ENCODE results near the gene AOPEP.
A peak's percentile ranks its signal among the peaks of the same experiment; 100 is the strongest.

AOPEP gene

GRCh38 chr9:94792511-94792910, 66.0 kb downstream of the AOPEP start:
- DNase-seq (ENCODE audit: low read depth), result no peak

GRCh38 chr9:94794476-94795167, 68.1 kb downstream of the AOPEP start:
- no peak for DNase-seq (ENCODE audit: low read depth)

- no peak for DNase-seq (ENCODE audit: low read depth)
Observed at GRCh38 chr9:94796687-94797086, 70.2 kb downstream of the AOPEP start.

- no peak for DNase-seq (ENCODE audit: low read depth)
Observed at GRCh38 chr9:94798201-94798600, 71.7 kb downstream of the AOPEP start.

GRCh38 chr9:94798708-94799107, 72.2 kb downstream of the AOPEP start:
- no peak for DNase-seq (ENCODE audit: low read depth)

GRCh38 chr9:94799578-94800264, 73.2 kb downstream of the AOPEP start:
- no peak for DNase-seq (ENCODE audit: low read depth)

GRCh38 chr9:94800424-94801117, 74.1 kb downstream of the AOPEP start:
- DNase-seq (ENCODE audit: low read depth), result no peak

GRCh38 chr9:94801234-94801633, 74.7 kb downstream of the AOPEP start:
- DNase-seq (ENCODE audit: low read depth), result no peak

- DNase-seq (ENCODE audit: low read depth), result no peak
Observed at GRCh38 chr9:94801681-94802080, 75.2 kb downstream of the AOPEP start.

GRCh38 chr9:94802251-94802650, 75.8 kb downstream of the AOPEP start:
- DNase-seq (ENCODE audit: low read depth), result no peak

- DNase-seq (ENCODE audit: low read depth), result peak; percentile 3
Observed at GRCh38 chr9:94802793-94803192, 76.3 kb downstream of the AOPEP start.

GRCh38 chr9:94804316-94804715, 77.8 kb downstream of the AOPEP start:
- no peak for DNase-seq (ENCODE audit: low read depth)

GRCh38 chr9:94805051-94805489, 78.6 kb downstream of the AOPEP start:
- no peak for DNase-seq (ENCODE audit: low read depth)

- DNase-seq (ENCODE audit: low read depth), result no peak
Observed at GRCh38 chr9:94805585-94805984, 79.1 kb downstream of the AOPEP start.

- no peak for DNase-seq (ENCODE audit: low read depth)
Observed at GRCh38 chr9:94806307-94806893, 79.9 kb downstream of the AOPEP start.

GRCh38 chr9:94807556-94807955, 81.1 kb downstream of the AOPEP start:
- DNase-seq (ENCODE audit: low read depth), result no peak

GRCh38 chr9:94808926-94809700, 82.6 kb downstream of the AOPEP start:
- DNase-seq (ENCODE audit: low read depth), result no peak

GRCh38 chr9:94809778-94810177, 83.3 kb downstream of the AOPEP start:
- no peak for DNase-seq (ENCODE audit: low read depth)

GRCh38 chr9:94811074-94811473, 84.6 kb downstream of the AOPEP start:
- no peak for DNase-seq (ENCODE audit: low read depth)

GRCh38 chr9:94812343-94812742, 85.8 kb downstream of the AOPEP start:
- DNase-seq (ENCODE audit: low read depth), result no peak

GRCh38 chr9:94813379-94813778, 86.9 kb downstream of the AOPEP start:
- no peak for DNase-seq (ENCODE audit: low read depth)

Measured in activated T-cell treated with anti-CD3 and anti-CD28 coated beads for 24 hours (primary cell).